A549 (cell line): ENCODE data around the gene UXT. TPM values are rescaled to one million over a fixed set of nuclear protein-coding genes. Genes with fewer than 3 reads are reported as not detected.
"Not testable (repeated sequence)": the region's sequence is repeated elsewhere in the genome, so short reads cannot be mapped to it uniquely, and the experiment has no call there.

ENCODE experiments used
- ATAC-seq, 2 experiments: fragments of 200-7000 bp in 1 of 2; fragments of >200 bp in 1 of 2; cut with Nextera tagmentation in 1 of 2; cut with Tn5 transposase in 1 of 2; 3 replicates each; pipeline versions ENCODE4 v1.8.0 to v1.9.1; 2018 to 2020; ENCODE audit warnings: mild to moderate bottlenecking in 1 of 2, moderate library complexity in 1 of 2
- CTCF ChIA-PET: fragments of 300-600 bp; sonication (Branson Sonifier 250); formaldehyde crosslinking; extraction: SDS; loops from one replicate; lab custom pipeline; 2021; ENCODE audit warnings: antibody characterized with exemption, inconsistent platforms; lab: Yijun Ruan, JAX
- POLR2A ChIA-PET: fragments of 350-600 bp; formaldehyde crosslinking; extraction: SDS; loops from one replicate; lab custom pipeline; 2021; ENCODE audit warnings: antibody characterized with exemption, inconsistent platforms; lab: Yijun Ruan, JAX
- DNase-seq, 2 experiments: peaks; one replicate each; pipeline versions ENCODE4 v3.0.0 to v3.0.0-alpha.2; 2011 to 2016; ENCODE audit warnings: low read depth in 1 of 2, low spot score in 1 of 2
- FAIRE-seq: peaks from 2 replicates; lab custom pipeline; 2011; peaks lifted over from hg19 to GRCh38; lab: Jason Lieb, UNC
- H3K27ac ChIP-seq, 2 experiments: fragments of >200 bp; sonication (Bioruptor Twin); formaldehyde crosslinking; 3 replicates each; pipeline ENCODE4 v1.5.1; 2016 to 2017
- H3K4me1 ChIP-seq: fragments of >200 bp; sonication (Bioruptor Twin); formaldehyde crosslinking; 3 replicates; pipeline ENCODE4 v1.6.1; 2016
- H3K4me2 ChIP-seq: fragments of >200 bp; sonication (Bioruptor Twin); formaldehyde crosslinking; 3 replicates; pipeline ENCODE4 v1.6.1; 2016
- H3K4me3 ChIP-seq: fragments of >200 bp; sonication (Bioruptor Twin); formaldehyde crosslinking; 3 replicates; pipeline ENCODE4 v1.5.1; 2016
- H3K9me3 ChIP-seq: fragments of >200 bp; sonication (Bioruptor Twin); formaldehyde crosslinking; 3 replicates; pipeline ENCODE4 v1.6.1; 2016
- BHLHE40 ChIP-seq: IDR thresholded peaks from 2 replicates; pipeline ENCODE4 v1.6.1; 2012; ENCODE audit warnings: low read depth, low read length, inconsistent platforms
- CEBPB ChIP-seq, 2 experiments: fragments of >200 bp in 1 of 2; sonication (Bioruptor Twin) in 1 of 2; formaldehyde crosslinking in 1 of 2; IDR thresholded peaks; 2 replicates each; pipeline ENCODE4 v1.6.1; 2012 to 2016
- CHD2 ChIP-seq: fragments of 150-350 bp; IDR thresholded peaks from 2 replicates; pipeline ENCODE4 v1.6.1; 2014; ENCODE audit warnings: low read length; ENCODE audit not compliant: partially characterized antibody
- CHD4 ChIP-seq: fragments of 200-600 bp; sonication (generic); IDR thresholded peaks from 2 replicates; pipeline ENCODE4 v1.6.1; 2016; ENCODE audit warnings: antibody characterized with exemption, mild to moderate bottlenecking, borderline replicate concordance
- EHF ChIP-seq: fragments of 250-450 bp; sonication (Bioruptor Pico); IDR thresholded peaks from 2 replicates; pipeline ENCODE4 v1.5.0; 2020; ENCODE audit warnings: mild to moderate bottlenecking
- EP300 ChIP-seq, 2 experiments: fragments of >200 bp; sonication (Bioruptor Twin); formaldehyde crosslinking; IDR thresholded peaks; 2 replicates in 1 of 2; 3 replicates in 1 of 2; pipeline ENCODE4 v1.6.1; 2016 to 2017
- ESRRA ChIP-seq: fragments of 150-350 bp; IDR thresholded peaks from 2 replicates; pipeline ENCODE4 v1.6.1; 2014; ENCODE audit warnings: mild to moderate bottlenecking, low read length, borderline replicate concordance
- FOSB ChIP-seq: fragments of 250-450 bp; sonication (Bioruptor Pico); IDR thresholded peaks from 2 replicates; pipeline ENCODE4 v1.5.0; 2020; ENCODE audit warnings: mild to moderate bottlenecking, moderate library complexity
- FOXS1 ChIP-seq: fragments of 250-450 bp; sonication (Bioruptor Pico); IDR thresholded peaks from 2 replicates; pipeline ENCODE4 v1.5.0; 2020; ENCODE audit warnings: mild to moderate bottlenecking, moderate library complexity
- HOXB13 ChIP-seq: fragments of 250-450 bp; sonication (Bioruptor Pico); IDR thresholded peaks from 2 replicates; pipeline ENCODE4 v1.5.0; 2020; ENCODE audit warnings: low read depth, mild to moderate bottlenecking, moderate library complexity
- JUN ChIP-seq, 2 experiments: fragments of >200 bp; sonication (Bioruptor Twin); formaldehyde crosslinking; IDR thresholded peaks; 2 replicates in 1 of 2; 3 replicates in 1 of 2; pipeline ENCODE4 v1.6.1; 2016 to 2017
- MAFK ChIP-seq: fragments of 450-650 bp; IDR thresholded peaks from 2 replicates; pipeline ENCODE4 v1.6.1; 2014; ENCODE audit not compliant: partially characterized antibody
- MYC ChIP-seq: IDR thresholded peaks from 2 replicates; pipeline ENCODE4 v1.6.1; 2012; ENCODE audit warnings: mild to moderate bottlenecking, inconsistent platforms, low read length, improper control_type of control experiment, borderline replicate concordance
- PHF8 ChIP-seq: fragments of 200-600 bp; sonication (generic); IDR thresholded peaks from 2 replicates; pipeline ENCODE4 v1.6.1; 2016; ENCODE audit warnings: low read depth, mild to moderate bottlenecking, antibody characterized with exemption, moderate library complexity, borderline replicate concordance
- POLR2A ChIP-seq: IDR thresholded peaks from 2 replicates; pipeline ENCODE4 v1.6.1; 2012; ENCODE audit warnings: mild to moderate bottlenecking, low read length
- POLR2AphosphoS2 ChIP-seq: conservative IDR thresholded peaks from 2 replicates; pipeline ENCODE4 v1.6.1; 2012; ENCODE audit warnings: low read length, improper control_type of control experiment, inconsistent platforms
- RAD21 ChIP-seq, 2 experiments: fragments of >200 bp in 1 of 2; sonication (Bioruptor Twin) in 1 of 2; formaldehyde crosslinking in 1 of 2; IDR thresholded peaks in 1 of 2; conservative IDR thresholded peaks in 1 of 2; 2 replicates in 1 of 2; 3 replicates in 1 of 2; pipeline ENCODE4 v1.6.1; 2012 to 2018; ENCODE audit warnings: inconsistent platforms in 1 of 2
- RFX5 ChIP-seq: fragments of 450-650 bp; IDR thresholded peaks from 2 replicates; pipeline ENCODE4 v1.7.1; 2014; ENCODE audit warnings: antibody characterized with exemption, mild to moderate bottlenecking, moderate library complexity
- RNF2 ChIP-seq: fragments of 200-600 bp; sonication (generic); IDR thresholded peaks from 2 replicates; pipeline ENCODE4 v1.6.1; 2016; ENCODE audit warnings: low read depth, mild to moderate bottlenecking, antibody characterized with exemption, moderate library complexity, borderline replicate concordance
- SMC3 ChIP-seq: fragments of >200 bp; sonication (Bioruptor Twin); formaldehyde crosslinking; IDR thresholded peaks from 3 replicates; pipeline ENCODE4 v1.6.1; 2018; ENCODE audit warnings: inconsistent platforms
- SREBF2 ChIP-seq: fragments of 450-650 bp; IDR thresholded peaks from 2 replicates; pipeline ENCODE4 v1.6.1; 2014; ENCODE audit warnings: mild to moderate bottlenecking, moderate library complexity
- ZNF302 ChIP-seq: fragments of 250-450 bp; sonication (Bioruptor Pico); IDR thresholded peaks from 2 replicates; pipeline ENCODE4 v1.9.0; 2021; ENCODE audit warnings: inconsistent platforms, mild to moderate bottlenecking, moderate library complexity
- ZSCAN20 ChIP-seq: fragments of 250-450 bp; sonication (Bioruptor Pico); IDR thresholded peaks from 2 replicates; pipeline ENCODE4 v1.8.0; 2022; ENCODE audit warnings: mild to moderate bottlenecking, moderate library complexity
- WGBS: methylation state at CpG from one replicate; pipeline ENCODE4 v1.1.6; 2017; ENCODE audit errors: missing lambda C conversion rate; 5-methylcytosine and 5-hydroxymethylcytosine counted together
- polyA plus RNA-seq, 4 experiments: library from polyadenylated mRNA; depleted of rRNA in 3 of 4; stranded (reverse); fragments of >200 nt; fragmentation: RNase III in 1 of 4; extraction: RNeasy Plus Mini Kit Qiagen cat#74134 plus additional on column Dnase treatment in 1 of 4; gene quantifications; 2 replicates in 3 of 4; 3 replicates in 1 of 4; pipeline ENCODE4 v1.2.3, GENCODE V29; 2011 to 2017
- TF ChIP-seq, protein P1 (sequence below): fragments of 150-350 bp; IDR thresholded peaks from 2 replicates; pipeline ENCODE4 v1.6.1; 2014; ENCODE audit warnings: low read depth, mild to moderate bottlenecking, low read length
- TF ChIP-seq, protein P2 (sequence below): IDR thresholded peaks from 2 replicates; pipeline ENCODE4 v1.6.1; 2012

The UXT gene
- polyA plus RNA-seq, 2 of the 4 experiments (the other 2 are of a cell fraction): 172 to 175 TPM

DNA sequence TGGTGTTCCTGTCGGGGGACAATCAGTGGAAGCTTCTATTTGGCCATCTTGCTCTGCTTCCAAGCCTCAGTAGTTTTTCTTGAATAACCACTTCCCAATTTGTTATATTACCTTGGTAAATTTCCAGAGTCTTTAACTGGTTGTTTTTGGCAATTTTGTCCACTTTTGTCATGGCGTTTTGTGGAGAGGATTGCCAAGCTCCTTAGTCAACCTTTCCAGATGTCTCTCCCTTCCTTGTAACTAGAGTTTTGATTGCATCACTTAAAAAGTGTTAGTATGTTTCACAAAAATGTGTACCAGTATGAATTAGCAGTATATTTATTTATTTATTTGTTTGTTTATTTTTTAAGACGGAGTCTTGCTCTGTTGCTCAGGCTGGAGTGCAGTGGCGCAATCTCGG is 15.8 kb upstream of the UXT start:
- POLR2A ChIA-PET: no interaction called here
- FAIRE-seq: no peak

DNA sequence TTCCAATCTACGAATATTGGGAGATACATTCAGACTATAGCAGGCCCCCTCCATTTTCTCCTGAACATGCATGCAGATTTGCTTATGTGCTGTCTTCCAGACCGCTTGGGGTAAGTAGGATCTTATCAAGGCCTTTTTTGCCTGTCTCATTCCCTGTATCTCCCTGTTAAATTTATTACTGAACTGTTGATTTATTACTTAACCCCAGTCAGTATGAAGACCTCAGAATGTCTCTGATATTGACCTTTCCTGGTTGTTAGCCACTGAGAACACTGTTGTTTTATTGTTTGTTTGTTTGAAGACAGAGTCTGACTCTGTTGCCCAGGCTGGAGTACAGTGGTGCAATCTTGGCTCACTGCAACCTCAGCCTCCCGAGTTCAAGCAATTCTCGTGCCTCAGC is 6.8 kb upstream of the UXT start:
- CTCF ChIA-PET, FAIRE-seq, H3K27ac ChIP-seq, H3K4me1 ChIP-seq, H3K4me3 ChIP-seq, POLR2A ChIA-PET, DNase-seq, H3K9me3 ChIP-seq, ATAC-seq, H3K4me2 ChIP-seq: not testable (repeated sequence)
- 64% methylated on average over 4 of the region's 4 CpGs for WGBS

More for the DNA sequence above, 15.8 kb upstream of the UXT start:
- 39% methylated on average over 5 of the region's 5 CpGs for WGBS
- Histone ChIP-seq H3K27ac (no peak overlapping the region), H3K9me3 (no peaks in the 10 kb centered on the region), H3K4me3 (no peak overlapping the region), H3K4me1 (no peaks in the 10 kb centered on the region), H3K4me2 (no peak overlapping the region)
- no peak for ATAC-seq
- CTCF ChIA-PET: no interaction called here
- no peak for DNase-seq
- no peak for TF ChIP-seq EP300 (IDR thresholded peaks at IDR 0.05)
- no peak for TF ChIP-seq CEBPB (IDR thresholded peaks at IDR 0.05)
- no peak for TF ChIP-seq POLR2AphosphoS2
- no peak for TF ChIP-seq RNF2
- no peak for TF ChIP-seq ZSCAN20
- no peak for TF ChIP-seq MAFK
- no peak for TF ChIP-seq CHD2
- no peak for TF ChIP-seq BHLHE40
- TF ChIP-seq RAD21 (conservative IDR thresholded peaks at IDR 0.05 in 1 of 2, IDR thresholded peaks at IDR 0.05 in 1 of 2): no peak
- TF ChIP-seq, protein P1, sequence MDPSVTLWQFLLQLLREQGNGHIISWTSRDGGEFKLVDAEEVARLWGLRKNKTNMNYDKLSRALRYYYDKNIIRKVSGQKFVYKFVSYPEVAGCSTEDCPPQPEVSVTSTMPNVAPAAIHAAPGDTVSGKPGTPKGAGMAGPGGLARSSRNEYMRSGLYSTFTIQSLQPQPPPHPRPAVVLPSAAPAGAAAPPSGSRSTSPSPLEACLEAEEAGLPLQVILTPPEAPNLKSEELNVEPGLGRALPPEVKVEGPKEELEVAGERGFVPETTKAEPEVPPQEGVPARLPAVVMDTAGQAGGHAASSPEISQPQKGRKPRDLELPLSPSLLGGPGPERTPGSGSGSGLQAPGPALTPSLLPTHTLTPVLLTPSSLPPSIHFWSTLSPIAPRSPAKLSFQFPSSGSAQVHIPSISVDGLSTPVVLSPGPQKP: no peak
- no peak for TF ChIP-seq PHF8
- no peak for TF ChIP-seq RFX5
- TF ChIP-seq FOSB (CRISPR knock-in tag): no peak
- no peak for TF ChIP-seq ESRRA
- no peak for TF ChIP-seq MYC
- no peak for TF ChIP-seq SMC3
- TF ChIP-seq HOXB13 (CRISPR knock-in tag): no peak
- no peak for TF ChIP-seq JUN (IDR thresholded peaks at IDR 0.05)

DNA sequence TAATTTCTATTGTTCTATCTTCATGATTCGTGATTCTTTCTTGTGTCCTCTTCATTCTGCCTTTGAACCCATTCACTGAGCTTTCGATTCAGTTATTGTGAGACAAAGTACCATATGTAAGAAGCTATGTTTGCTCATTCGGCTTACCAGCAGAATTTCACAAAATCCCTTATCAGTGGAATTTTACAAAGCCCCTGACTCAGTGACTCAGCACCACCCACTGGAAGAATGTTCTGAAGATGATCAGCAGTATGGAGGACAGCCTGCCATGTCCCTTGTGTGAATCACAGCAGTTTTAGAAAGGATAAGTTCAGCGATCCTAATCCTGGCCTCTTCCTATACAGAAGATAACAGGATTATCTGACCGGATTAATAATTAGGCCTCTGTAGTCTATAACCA is 5.8 kb upstream of the UXT start:
- ATAC-seq (no peak), DNase-seq (no peak), FAIRE-seq (no peak)
- 69% methylated on average over 5 of the region's 5 CpGs for WGBS
- no peak overlapping the region for H3K4me2 ChIP-seq
- peaks cover under 1% of the 10 kb centered on the region; the same call in 1 of the 3 replicates for H3K9me3 ChIP-seq
- CTCF ChIA-PET: no interaction called here
- H3K27ac ChIP-seq: no peak overlapping the region
- TF ChIP-seq, protein P2, sequence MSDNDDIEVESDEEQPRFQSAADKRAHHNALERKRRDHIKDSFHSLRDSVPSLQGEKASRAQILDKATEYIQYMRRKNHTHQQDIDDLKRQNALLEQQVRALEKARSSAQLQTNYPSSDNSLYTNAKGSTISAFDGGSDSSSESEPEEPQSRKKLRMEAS: no peak
- no peak for TF ChIP-seq POLR2A
- TF ChIP-seq RFX5: no peak
- TF ChIP-seq CHD4: no peak
- TF ChIP-seq FOXS1: no peak
- no peak for TF ChIP-seq ZNF302
- no peak for TF ChIP-seq JUN (IDR thresholded peaks at IDR 0.05)
- TF ChIP-seq EHF: no peak
- TF ChIP-seq SREBF2: no peak
- no peak for TF ChIP-seq BHLHE40
- TF ChIP-seq, all 56 proteins: peak for 0
- H3K4me3 ChIP-seq: no peak overlapping the region
- H3K4me1 ChIP-seq: peaks cover 9% of the 10 kb centered on the region
- POLR2A ChIA-PET: no interaction called here
